ENCODE measurements around the gene WBP2. TPM values are rescaled to one million over a fixed set of nuclear protein-coding genes. Genes with fewer than 3 reads are reported as not detected.

Gene WBP2
- total RNA-seq, 1 donor from 2014 or later = 65.5 TPM

DNA sequence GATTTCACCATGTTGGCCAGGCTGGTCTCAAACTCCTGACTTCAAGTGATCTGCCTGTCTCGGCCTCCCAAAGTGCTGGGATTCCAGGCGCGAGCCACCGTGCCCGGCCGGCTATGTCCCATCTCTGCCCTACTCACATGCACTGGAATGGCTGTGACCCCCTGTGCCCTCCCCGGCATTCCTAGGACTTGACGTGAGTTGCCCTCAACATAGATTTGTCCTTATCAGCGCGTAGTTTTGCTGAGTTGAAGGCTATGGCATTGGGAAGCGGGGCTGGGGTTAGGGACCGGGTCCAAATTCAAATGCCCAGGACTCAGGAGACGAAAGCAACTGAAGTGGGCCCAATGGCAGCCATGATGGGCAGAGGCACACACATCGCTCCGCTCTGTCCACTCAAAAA is 16.7 kb downstream of the WBP2 start:
- H3K4me3 ChIP-seq (ENCODE audit: low read depth, low read length) = no peak overlapping the region
- TF ChIP-seq, protein P1, sequence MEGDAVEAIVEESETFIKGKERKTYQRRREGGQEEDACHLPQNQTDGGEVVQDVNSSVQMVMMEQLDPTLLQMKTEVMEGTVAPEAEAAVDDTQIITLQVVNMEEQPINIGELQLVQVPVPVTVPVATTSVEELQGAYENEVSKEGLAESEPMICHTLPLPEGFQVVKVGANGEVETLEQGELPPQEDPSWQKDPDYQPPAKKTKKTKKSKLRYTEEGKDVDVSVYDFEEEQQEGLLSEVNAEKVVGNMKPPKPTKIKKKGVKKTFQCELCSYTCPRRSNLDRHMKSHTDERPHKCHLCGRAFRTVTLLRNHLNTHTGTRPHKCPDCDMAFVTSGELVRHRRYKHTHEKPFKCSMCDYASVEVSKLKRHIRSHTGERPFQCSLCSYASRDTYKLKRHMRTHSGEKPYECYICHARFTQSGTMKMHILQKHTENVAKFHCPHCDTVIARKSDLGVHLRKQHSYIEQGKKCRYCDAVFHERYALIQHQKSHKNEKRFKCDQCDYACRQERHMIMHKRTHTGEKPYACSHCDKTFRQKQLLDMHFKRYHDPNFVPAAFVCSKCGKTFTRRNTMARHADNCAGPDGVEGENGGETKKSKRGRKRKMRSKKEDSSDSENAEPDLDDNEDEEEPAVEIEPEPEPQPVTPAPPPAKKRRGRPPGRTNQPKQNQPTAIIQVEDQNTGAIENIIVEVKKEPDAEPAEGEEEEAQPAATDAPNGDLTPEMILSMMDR (conservative IDR thresholded peaks at IDR 0.05; ENCODE audit: low read depth, low read length) = no peak
- DNase-seq (ENCODE audit: low read depth) = no peak

DNA sequence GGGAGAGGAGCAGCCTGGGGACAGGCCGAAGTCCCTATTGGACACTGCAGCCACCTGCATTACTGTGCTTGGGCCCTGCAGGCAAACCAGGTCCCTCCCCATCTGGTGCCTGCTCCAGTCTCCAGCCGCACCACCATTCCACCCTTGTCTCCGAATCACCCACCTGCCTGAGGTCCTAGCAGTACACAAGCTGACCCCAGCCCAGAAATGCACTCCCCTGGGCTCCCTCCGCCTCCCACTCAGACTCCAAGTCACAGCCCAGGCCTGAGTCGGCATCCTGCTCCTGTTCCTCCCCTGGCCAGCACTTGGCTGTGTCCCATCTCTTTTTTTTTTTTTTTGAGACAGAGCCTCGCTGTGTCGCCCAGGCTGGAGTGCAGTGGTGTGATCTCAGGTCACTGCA is 17.2 kb downstream of the WBP2 start:
- DNase-seq (ENCODE audit: low read depth) = no peak
- TF ChIP-seq, protein P1 (conservative IDR thresholded peaks at IDR 0.05; ENCODE audit: low read depth, low read length) = no peak
- H3K4me3 ChIP-seq (ENCODE audit: low read depth, low read length) = no peak overlapping the region

DNA sequence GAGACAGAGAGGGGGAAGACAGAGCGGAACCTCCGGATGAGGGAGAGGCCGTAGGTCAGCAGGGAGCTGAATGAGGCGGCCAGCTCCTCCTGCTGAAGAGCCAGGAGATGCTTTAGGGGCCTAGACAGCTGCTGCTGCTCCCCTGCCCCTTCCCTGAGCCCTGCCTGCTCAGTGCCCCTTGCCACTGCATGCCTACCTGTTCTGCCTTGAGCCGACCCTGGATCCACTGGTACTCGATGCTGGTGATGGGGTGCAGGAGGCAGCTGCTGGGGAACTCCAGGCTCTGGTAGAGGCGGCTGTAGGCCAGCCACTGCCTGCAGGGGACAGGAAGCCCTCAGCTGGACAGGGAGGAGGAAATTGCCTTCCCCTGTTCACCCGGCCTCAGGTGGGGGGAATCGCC is 18.5 kb downstream of the WBP2 start:
- DNase-seq (ENCODE audit: low read depth) = no peak

DNA sequence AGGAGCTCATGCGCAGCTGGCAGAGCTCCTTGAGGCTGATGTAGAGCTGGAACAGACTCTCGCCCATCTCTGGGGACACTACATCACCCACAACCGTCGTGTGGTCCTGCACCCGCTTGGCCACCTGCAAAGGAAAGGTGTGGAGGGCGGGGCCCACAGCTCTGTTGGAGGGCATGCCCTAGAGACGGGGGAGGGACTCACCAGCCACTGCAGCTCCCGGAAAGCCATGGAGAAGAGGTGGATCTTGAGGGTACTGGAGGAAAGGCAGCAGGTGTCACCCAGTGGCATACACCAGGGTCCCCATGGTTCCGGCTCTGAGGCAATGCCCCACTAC is 19.5 kb downstream of the WBP2 start:
- DNase-seq (ENCODE audit: low read depth) = no peak
- TF ChIP-seq, protein P1 (conservative IDR thresholded peaks at IDR 0.05; ENCODE audit: low read depth, low read length) = no peak
- no peak overlapping the region for H3K4me3 ChIP-seq (ENCODE audit: low read depth, low read length)

More for the DNA sequence above, 18.5 kb downstream of the WBP2 start:
- no peak overlapping the region for H3K4me3 ChIP-seq (ENCODE audit: low read depth, low read length)
- TF ChIP-seq, protein P1 (conservative IDR thresholded peaks at IDR 0.05; ENCODE audit: low read depth, low read length) = no peak

DNA sequence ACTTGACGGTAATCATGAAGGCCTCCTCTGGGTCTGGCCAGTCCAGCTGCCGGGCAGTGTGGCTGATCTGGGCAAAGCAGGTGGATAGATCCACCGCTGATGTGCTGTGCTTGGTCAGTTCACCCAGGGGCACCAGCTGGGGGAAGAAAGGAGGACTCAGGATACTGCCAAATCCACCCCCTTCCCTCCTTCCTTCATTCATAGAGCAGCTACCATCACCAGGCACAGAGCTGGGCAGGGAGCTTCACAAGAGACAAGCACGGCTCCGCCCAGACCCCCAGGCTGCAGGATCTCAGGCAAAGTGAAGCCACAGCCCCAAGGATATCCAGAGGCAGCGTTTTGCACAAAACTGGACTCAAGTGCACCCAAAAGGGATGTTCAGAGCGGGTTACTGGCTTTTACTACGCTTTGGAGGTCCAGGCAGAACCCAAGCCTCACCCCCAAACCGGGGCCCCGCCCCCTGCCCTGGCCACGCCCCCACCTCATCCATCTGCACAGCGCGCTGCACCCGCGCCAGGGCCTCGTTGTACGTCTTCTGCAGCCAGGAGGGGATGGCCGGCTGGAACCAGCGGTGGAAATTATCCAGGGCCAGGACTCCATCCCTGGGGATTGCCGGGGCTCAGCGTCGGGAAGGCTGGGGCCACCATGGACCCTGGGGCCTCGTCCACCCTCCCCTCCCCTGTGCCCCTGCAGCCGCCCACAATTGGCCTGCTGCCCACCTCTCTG is 20.0 kb downstream of the WBP2 start:
- DNase-seq (ENCODE audit: low read depth) = no peak
- TF ChIP-seq, protein P1 (conservative IDR thresholded peaks at IDR 0.05; ENCODE audit: low read depth, low read length) = no peak
- no peak overlapping the region for H3K4me3 ChIP-seq (ENCODE audit: low read depth, low read length)

DNA sequence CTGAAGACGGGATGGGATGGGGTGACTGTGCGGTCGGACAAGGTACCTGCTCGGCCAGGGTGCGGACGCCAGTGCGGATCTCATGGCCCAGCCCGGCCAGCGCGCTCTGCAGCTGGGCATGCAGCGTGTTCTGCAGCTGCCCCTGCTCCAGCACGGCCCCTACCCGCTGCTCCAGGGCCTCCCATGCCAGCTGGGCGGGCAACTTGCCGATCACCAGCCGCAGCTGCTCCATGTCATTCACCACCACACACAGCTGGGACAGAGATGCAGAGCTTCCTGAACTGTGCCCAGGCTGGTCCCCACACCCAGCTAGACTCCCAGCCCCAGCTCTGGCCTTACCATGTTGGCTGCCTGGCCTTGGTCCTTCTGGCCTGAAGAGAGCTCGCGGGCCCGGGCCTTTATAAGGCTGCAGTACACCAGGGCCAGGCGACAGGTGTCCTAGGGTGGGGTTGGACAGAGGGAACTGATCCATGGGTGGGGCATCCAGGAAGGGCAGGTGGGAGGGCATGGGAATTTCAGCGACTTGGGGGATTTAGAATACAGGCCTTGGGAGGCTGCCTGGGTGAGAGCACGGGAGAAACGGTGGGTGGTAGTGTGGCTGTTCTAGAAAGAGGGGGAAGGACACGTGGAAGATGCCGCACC is 20.7 kb downstream of the WBP2 start:
- TF ChIP-seq, protein P1 (conservative IDR thresholded peaks at IDR 0.05; ENCODE audit: low read depth, low read length) = no peak
- no peak overlapping the region for H3K4me3 ChIP-seq (ENCODE audit: low read depth, low read length)
- no peak for DNase-seq (ENCODE audit: low read depth)
